OCI-LY7 (cell line): ENCODE data around the gene PGK1.

Source experiments
- CTCF ChIP-seq: fragments of 200-600 bp; sonication (generic); conservative IDR thresholded peaks from 2 replicates; pipeline ENCODE4 v1.5.1; 2014; ENCODE audit warnings: mild to moderate bottlenecking, antibody characterized with exemption, low read length, moderate library complexity, mixed read lengths
- EZH2phosphoT487 ChIP-seq: fragments of 200-600 bp; sonication (generic); IDR thresholded peaks from 2 replicates; pipeline ENCODE4 v1.6.1; 2018; ENCODE audit warnings: low read depth, borderline replicate concordance, mild to moderate bottlenecking, mixed run types, antibody characterized with exemption, low read length, moderate library complexity, mixed read lengths

- TF ChIP-seq CTCF, result no peak
- TF ChIP-seq EZH2phosphoT487, result no peak
Observed at GRCh38 chrX:78140206-78140605, 36.2 kb downstream of the PGK1 start.
